BLaER1 (cell line): ENCODE data around the gene MACROH2A2.
"Not testable (repeated sequence)": the region's sequence is repeated elsewhere in the genome, so short reads cannot be mapped to it uniquely, and the experiment has no call there.

Experiments
- H3K27ac ChIP-seq: shearing (Covaris generic); formaldehyde crosslinking; 2 replicates; pipeline ENCODE4 v1.8.1; 2022
- H3K27me3 ChIP-seq: shearing (Covaris generic); formaldehyde crosslinking; 2 replicates; pipeline ENCODE4 v1.8.1; 2022
- H3K36me3 ChIP-seq: shearing (Covaris generic); formaldehyde crosslinking; 2 replicates; pipeline ENCODE4 v1.8.1; 2022
- H3K4me1 ChIP-seq: shearing (Covaris generic); formaldehyde crosslinking; 2 replicates; pipeline ENCODE4 v1.8.1; 2022
- H3K4me2 ChIP-seq: shearing (Covaris generic); formaldehyde crosslinking; 2 replicates; pipeline ENCODE4 v1.8.1; 2022
- H3K4me3 ChIP-seq: shearing (Covaris generic); formaldehyde crosslinking; 2 replicates; pipeline ENCODE4 v1.8.1; 2022
- H3K9ac ChIP-seq: shearing (Covaris generic); formaldehyde crosslinking; 2 replicates; pipeline ENCODE4 v1.8.1; 2022
- H3K9me3 ChIP-seq: shearing (Covaris generic); formaldehyde crosslinking; 2 replicates; pipeline ENCODE4 v1.8.1; 2022
- H4K20me1 ChIP-seq: shearing (Covaris generic); formaldehyde crosslinking; 2 replicates; pipeline ENCODE4 v1.8.1; 2022
- Cebpa-rat ChIP-seq: shearing (Covaris generic); IDR thresholded peaks from 2 replicates; pipeline ENCODE4 v1.8.1; 2022

The MACROH2A2 gene

GRCh38 chr10:70145666-70146488 is 93.2 kb downstream of the MACROH2A2 start:
- peaks cover 36% of the 10 kb centered on the region for H3K4me1 ChIP-seq
- peak overlapping the region; percentile 75 for H3K4me3 ChIP-seq
- peaks cover 34% of the 10 kb centered on the region for H3K36me3 ChIP-seq
- H3K27me3 ChIP-seq = no peaks in the 10 kb centered on the region
- H4K20me1 ChIP-seq = peaks cover 17% of the 10 kb centered on the region; the same call in 1 of the 2 replicates
- H3K27ac ChIP-seq = peak overlapping the region; percentile 90
- H3K9ac ChIP-seq = peak overlapping the region; percentile 89
- peak overlapping the region; percentile 98 for H3K4me2 ChIP-seq
- H3K9me3 ChIP-seq = no peaks in the 10 kb centered on the region
- TF ChIP-seq Cebpa-rat = no peak

DNA sequence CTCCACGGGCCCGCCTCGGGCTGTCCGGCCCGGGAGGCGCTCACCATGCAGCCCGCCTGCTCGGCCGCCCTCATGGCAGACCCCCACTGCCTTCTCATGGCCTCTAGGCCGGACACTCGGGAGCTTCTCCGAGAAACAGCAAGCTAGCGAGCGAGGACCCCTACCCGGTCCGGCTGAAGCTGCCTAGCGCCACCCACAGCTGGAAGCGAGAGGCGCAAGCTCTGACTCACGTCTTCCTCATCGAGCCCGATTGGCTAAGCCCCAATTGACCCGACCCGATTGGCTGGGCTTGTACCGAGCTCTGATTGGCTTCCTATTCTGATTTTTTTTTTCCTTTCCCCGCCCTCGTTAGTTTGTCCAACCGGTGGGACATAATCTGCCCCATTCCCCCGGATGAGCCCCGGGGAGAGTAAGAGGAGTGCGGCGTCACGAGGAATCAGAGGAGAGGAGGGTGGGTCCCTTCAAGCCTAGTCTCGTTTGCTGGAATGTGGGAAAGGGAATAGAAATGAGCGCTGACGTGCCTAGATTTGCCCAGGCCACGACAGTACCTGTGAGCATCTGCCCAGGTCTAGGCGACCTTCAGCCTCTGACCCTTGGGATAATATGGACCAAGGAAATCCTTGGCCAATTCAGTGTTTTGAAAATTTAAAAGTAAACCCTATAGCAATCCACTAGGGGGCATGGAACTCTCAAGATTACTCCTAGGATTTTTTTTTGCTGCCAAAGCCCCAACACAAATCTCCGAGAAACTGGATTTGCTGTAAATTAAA is 94.0 kb downstream of the MACROH2A2 start, which contains the start of gene TYSND1:
TYSND1 (minus strand) TSS at position 212 of the 770 bp plus-strand sequence; CDS start at position 98, 114 bp downstream.
- Histone ChIP-seq H3K9me3 (no peaks in the 10 kb centered on the region), H3K36me3 (peaks cover 42% of the 10 kb centered on the region), H3K27me3 (no peaks in the 10 kb centered on the region), H3K9ac (peak within 1 kb of the TSS; percentile 89), H3K4me3 (peak within 1 kb of the TSS; percentile 75), H4K20me1 (peaks cover 17% of the 10 kb centered on the region; the same call in 1 of the 2 replicates), H3K4me2 (peak within 1 kb of the TSS; percentile 98), H3K27ac (peak within 1 kb of the TSS; percentile 90), H3K4me1 (peaks cover 36% of the 10 kb centered on the region)
- TF ChIP-seq Cebpa-rat = no peak

DNA sequence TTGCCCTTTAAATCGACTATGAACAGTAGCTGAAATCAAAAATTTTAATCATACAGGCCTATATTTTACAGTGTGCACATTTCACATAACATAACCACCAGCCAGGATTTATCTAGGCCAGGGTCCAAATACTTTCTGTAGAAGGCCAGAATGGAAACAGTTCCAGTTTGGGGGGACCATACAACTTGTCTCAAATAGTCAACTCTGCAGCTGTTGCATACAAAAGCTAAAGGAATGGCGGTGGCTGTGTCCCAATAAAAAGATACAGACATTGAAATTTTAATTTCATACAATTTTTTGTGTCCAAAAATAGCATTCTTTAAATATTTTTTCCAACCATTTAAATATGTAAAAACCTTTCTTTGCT is 94.6 kb downstream of the MACROH2A2 start:
- peak overlapping the region; percentile 75 for H3K4me3 ChIP-seq
- peaks cover 21% of the 10 kb centered on the region for H4K20me1 ChIP-seq
- no peaks in the 10 kb centered on the region for H3K27me3 ChIP-seq
- peak overlapping the region; percentile 90 for H3K27ac ChIP-seq
- TF ChIP-seq Cebpa-rat = no peak
- peaks cover 36% of the 10 kb centered on the region for H3K4me1 ChIP-seq
- H3K36me3 ChIP-seq = peaks cover 48% of the 10 kb centered on the region
- H3K9me3 ChIP-seq = no peaks in the 10 kb centered on the region
- peak overlapping the region; percentile 89 for H3K9ac ChIP-seq
- H3K4me2 ChIP-seq = peak overlapping the region; percentile 98

- no peak for TF ChIP-seq Cebpa-rat
- no peak overlapping the region for H3K4me3 ChIP-seq
- H3K27ac ChIP-seq = no peak overlapping the region
- H4K20me1 ChIP-seq = peaks cover 22% of the 10 kb centered on the region
- peaks cover 57% of the 10 kb centered on the region for H3K36me3 ChIP-seq
- no peaks in the 10 kb centered on the region for H3K9me3 ChIP-seq
- H3K27me3 ChIP-seq = no peaks in the 10 kb centered on the region
- H3K9ac ChIP-seq = no peak overlapping the region
- H3K4me2 ChIP-seq = no peak overlapping the region
- H3K4me1 ChIP-seq = peaks cover 32% of the 10 kb centered on the region
Observed at GRCh38 chr10:70148516-70148915, 95.9 kb downstream of the MACROH2A2 start.

DNA sequence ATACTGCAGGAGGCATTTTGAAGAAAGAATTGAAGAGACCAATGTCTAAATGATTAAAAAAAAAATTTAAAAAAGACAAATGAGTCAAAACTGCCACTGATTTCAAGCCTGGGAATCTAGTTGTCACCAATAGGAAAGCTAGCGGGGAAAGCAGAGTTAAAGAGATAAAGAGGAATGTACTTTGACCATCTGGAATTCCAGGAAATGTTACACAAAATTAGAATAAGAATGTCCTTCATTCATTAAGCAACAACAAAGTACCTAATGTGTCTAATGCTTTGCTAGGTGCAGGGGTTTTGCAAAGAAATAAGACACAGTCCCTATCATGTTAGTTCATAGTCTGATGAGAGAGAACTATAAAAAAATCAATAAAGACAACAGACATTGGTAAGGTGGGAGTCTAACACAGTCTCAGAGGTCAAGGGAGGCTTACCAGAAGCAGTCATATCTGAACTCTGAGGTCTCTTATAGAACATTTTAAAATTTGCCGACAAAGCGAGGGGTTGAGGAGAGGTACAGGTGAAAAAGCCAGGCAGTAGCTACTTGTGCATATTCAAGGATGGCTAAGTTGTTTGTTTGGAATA is 102.7 kb downstream of the MACROH2A2 start:
- no peak for TF ChIP-seq Cebpa-rat
- Histone ChIP-seq H3K9ac (no peak overlapping the region), H3K9me3 (no peaks in the 10 kb centered on the region), H4K20me1 (peaks cover 58% of the 10 kb centered on the region), H3K4me3 (no peak overlapping the region), H3K4me2 (no peak overlapping the region), H3K27me3 (no peaks in the 10 kb centered on the region), H3K36me3 (peaks cover 96% of the 10 kb centered on the region), H3K4me1 (no peaks in the 10 kb centered on the region), H3K27ac (no peak overlapping the region)

GRCh38 chr10:70158113-70158512 is 105.5 kb downstream of the MACROH2A2 start:
- Histone ChIP-seq H3K4me2 (no peak overlapping the region), H3K4me1 (peaks cover 12% of the 10 kb centered on the region), H4K20me1 (peaks cover 75% of the 10 kb centered on the region), H3K9me3 (no peaks in the 10 kb centered on the region), H3K27me3 (no peaks in the 10 kb centered on the region), H3K9ac (no peak overlapping the region), H3K27ac (no peak overlapping the region), H3K4me3 (no peak overlapping the region), H3K36me3 (peaks cover 85% of the 10 kb centered on the region)
- no peak for TF ChIP-seq Cebpa-rat

- H3K4me3 ChIP-seq, H3K9me3 ChIP-seq, H3K9ac ChIP-seq, H3K4me2 ChIP-seq, H3K27me3 ChIP-seq, H3K27ac ChIP-seq: not testable (repeated sequence)
- Histone ChIP-seq H3K36me3 (peaks cover 72% of the 10 kb centered on the region), H4K20me1 (peaks cover 84% of the 10 kb centered on the region), H3K4me1 (peaks cover 25% of the 10 kb centered on the region)
Observed at GRCh38 chr10:70159366-70159765, 106.7 kb downstream of the MACROH2A2 start.

- H4K20me1 ChIP-seq = peaks cover 84% of the 10 kb centered on the region
Observed at GRCh38 chr10:70160798-70161197, 108.2 kb downstream of the MACROH2A2 start.

More at GRCh38 chr10:70160798-70161197, 108.2 kb downstream of the MACROH2A2 start:
- Histone ChIP-seq H3K27ac (no peak overlapping the region), H3K9me3 (no peaks in the 10 kb centered on the region), H3K4me1 (peaks cover 39% of the 10 kb centered on the region), H3K4me3 (no peak overlapping the region), H3K27me3 (no peaks in the 10 kb centered on the region), H3K4me2 (no peak overlapping the region), H3K36me3 (peaks cover 65% of the 10 kb centered on the region), H3K9ac (no peak overlapping the region)
- no peak for TF ChIP-seq Cebpa-rat
